Measurements from ENCODE around the gene ZBTB44.
A peak's percentile ranks its signal among the peaks of the same experiment; 100 is the strongest.

Gene ZBTB44

DNA sequence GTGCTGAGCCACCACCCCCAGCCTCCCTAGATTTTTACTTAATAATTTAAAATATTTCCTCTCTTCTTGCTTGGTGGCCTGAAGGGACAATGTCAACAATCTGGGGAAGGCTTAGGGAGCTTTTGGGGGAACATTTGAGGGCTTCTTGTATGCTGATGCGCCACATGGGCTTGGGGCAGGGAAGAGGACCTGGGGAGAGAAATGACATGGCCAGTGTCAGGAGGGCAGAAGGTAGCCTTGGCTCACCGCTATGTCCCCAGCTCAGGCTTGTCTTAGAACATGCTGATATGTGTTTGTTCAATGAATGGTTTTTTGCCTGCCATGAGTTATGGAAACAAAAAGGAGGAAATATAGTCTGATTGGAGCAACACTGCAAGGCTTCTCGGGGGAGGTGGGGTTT is 103.6 kb downstream of the ZBTB44 start:
- Histone ChIP-seq H3K27me3 (ENCODE audit: control insufficient read depth in 2 of 2, insufficient read depth in 2 of 2, low read length in 2 of 2) (peaks cover 0 to 3% of the 10 kb centered on the region in 2 donors), H3K4me3 (ENCODE audit: low read length in 2 of 2) (no peak overlapping the region), H3K36me3 (ENCODE audit: control insufficient read depth in 2 of 2, insufficient read depth in 2 of 2, low read length in 2 of 2) (peaks cover 41 to 46% of the 10 kb centered on the region in 2 donors), H3K4me1 (ENCODE audit: control insufficient read depth in 2 of 2, insufficient read depth in 2 of 2, low read length in 2 of 2) (peaks cover 7 to 9% of the 10 kb centered on the region in 2 donors), H3K9me3 (ENCODE audit: control insufficient read depth in 2 of 2, low read length in 2 of 2) (no peaks in the 10 kb centered on the region), H3K27ac (ENCODE audit: low read depth in 2 of 2, low read length in 2 of 2) (no peak overlapping the region), H3K9ac (ENCODE audit: low read depth in 1 of 2, low read length in 2 of 2) (no peak overlapping the region)

DNA sequence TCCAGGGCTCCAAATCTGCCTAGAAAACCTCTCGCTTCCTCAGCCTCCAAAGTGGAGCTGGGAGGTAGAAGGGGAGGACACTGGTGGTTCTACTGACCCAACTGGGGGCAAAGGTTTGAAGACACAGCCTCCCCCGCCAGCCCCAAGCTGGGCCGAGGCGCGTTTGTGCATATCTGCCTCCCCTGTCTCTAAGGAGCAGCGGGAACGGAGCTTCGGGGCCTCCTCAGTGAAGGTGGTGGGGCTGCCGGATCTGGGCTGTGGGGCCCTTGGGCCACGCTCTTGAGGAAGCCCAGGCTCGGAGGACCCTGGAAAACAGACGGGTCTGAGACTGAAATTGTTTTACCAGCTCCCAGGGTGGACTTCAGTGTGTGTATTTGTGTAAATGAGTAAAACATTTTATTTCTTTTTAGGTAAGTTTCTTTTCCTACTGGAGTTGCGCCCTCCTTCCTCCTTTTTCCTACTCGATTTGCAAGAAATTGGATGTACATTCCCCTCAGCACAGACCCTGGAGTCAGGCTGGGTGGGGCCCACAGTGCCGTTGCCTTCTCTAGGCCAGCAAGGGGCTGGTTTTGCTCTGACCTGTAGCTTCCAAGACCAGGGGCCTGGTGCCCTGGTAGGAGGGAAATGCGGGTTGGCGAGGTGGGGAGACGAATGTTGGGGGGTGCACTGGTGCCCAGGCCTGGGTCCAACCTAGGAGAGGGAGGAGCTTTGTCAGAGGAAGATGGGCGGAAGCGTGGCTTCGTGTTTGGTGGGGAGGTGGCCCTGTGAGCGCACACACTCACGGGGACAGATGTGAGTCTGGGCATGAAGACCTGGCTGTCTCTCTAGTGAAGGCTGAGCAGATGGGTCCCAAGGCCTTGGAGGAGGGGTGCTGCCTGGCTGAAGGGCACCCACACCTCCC is 104.5 kb downstream of the ZBTB44 start:
- H3K27me3 ChIP-seq (ENCODE audit: control insufficient read depth in 2 of 2, insufficient read depth in 2 of 2, low read length in 2 of 2), result peaks cover 0 to 3% of the 10 kb centered on the region in 2 donors
- H3K36me3 ChIP-seq (ENCODE audit: control insufficient read depth in 2 of 2, insufficient read depth in 2 of 2, low read length in 2 of 2), result peaks cover 41 to 51% of the 10 kb centered on the region in 2 donors
- H3K4me1 ChIP-seq (ENCODE audit: control insufficient read depth in 2 of 2, insufficient read depth in 2 of 2, low read length in 2 of 2), result peaks cover 7 to 9% of the 10 kb centered on the region in 2 donors
- no peaks in the 10 kb centered on the region for H3K9me3 ChIP-seq (ENCODE audit: control insufficient read depth in 2 of 2, low read length in 2 of 2)
- H3K9ac ChIP-seq (ENCODE audit: low read depth in 1 of 2, low read length in 2 of 2), result no peak overlapping the region
- no peak overlapping the region for H3K4me3 ChIP-seq (ENCODE audit: low read length in 2 of 2)
- no peak overlapping the region for H3K27ac ChIP-seq (ENCODE audit: low read depth in 2 of 2, low read length in 2 of 2)

DNA sequence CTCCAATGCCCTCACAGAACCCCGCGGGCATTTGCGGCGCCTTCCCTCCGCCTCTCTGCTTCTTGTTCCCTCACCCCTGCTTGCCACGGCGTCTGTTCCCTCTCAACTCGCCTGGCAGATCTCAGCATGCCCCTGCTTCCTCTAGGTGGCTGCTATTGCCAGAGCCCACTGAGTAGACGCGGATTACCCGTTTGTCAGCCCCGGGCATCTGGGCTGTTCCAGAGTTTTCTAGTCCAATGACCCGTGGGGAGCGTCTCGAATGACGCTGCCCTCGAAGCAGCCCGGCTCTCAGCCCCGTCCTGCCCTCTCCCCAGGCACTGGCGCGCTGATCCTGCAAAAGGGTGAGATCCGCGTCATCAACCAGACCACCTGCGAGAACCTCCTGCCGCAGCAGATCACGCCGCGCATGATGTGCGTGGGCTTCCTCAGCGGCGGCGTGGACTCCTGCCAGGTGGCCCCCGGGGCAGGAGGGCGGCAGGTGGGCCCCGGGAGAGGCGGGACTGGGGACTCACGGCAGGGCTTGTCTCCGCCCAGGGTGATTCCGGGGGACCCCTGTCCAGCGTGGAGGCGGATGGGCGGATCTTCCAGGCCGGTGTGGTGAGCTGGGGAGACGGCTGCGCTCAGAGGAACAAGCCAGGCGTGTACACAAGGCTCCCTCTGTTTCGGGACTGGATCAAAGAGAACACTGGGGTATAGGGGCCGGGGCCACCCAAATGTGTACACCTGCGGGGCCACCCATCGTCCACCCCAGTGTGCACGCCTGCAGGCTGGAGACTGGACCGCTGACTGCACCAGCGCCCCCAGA is 105.4 kb downstream of the ZBTB44 start:
- peaks cover 0 to 3% of the 10 kb centered on the region in 2 donors for H3K27me3 ChIP-seq (ENCODE audit: control insufficient read depth in 2 of 2, insufficient read depth in 2 of 2, low read length in 2 of 2)
- peaks cover 7 to 9% of the 10 kb centered on the region in 2 donors for H3K4me1 ChIP-seq (ENCODE audit: control insufficient read depth in 2 of 2, insufficient read depth in 2 of 2, low read length in 2 of 2)
- no peak overlapping the region for H3K27ac ChIP-seq (ENCODE audit: low read depth in 2 of 2, low read length in 2 of 2)
- H3K36me3 ChIP-seq (ENCODE audit: control insufficient read depth in 2 of 2, insufficient read depth in 2 of 2, low read length in 2 of 2), result peaks cover 39 to 55% of the 10 kb centered on the region in 2 donors
- no peak overlapping the region for H3K4me3 ChIP-seq (ENCODE audit: low read length in 2 of 2)
- no peak overlapping the region for H3K9ac ChIP-seq (ENCODE audit: low read depth in 1 of 2, low read length in 2 of 2)
- H3K9me3 ChIP-seq (ENCODE audit: control insufficient read depth in 2 of 2, low read length in 2 of 2), result no peaks in the 10 kb centered on the region

DNA sequence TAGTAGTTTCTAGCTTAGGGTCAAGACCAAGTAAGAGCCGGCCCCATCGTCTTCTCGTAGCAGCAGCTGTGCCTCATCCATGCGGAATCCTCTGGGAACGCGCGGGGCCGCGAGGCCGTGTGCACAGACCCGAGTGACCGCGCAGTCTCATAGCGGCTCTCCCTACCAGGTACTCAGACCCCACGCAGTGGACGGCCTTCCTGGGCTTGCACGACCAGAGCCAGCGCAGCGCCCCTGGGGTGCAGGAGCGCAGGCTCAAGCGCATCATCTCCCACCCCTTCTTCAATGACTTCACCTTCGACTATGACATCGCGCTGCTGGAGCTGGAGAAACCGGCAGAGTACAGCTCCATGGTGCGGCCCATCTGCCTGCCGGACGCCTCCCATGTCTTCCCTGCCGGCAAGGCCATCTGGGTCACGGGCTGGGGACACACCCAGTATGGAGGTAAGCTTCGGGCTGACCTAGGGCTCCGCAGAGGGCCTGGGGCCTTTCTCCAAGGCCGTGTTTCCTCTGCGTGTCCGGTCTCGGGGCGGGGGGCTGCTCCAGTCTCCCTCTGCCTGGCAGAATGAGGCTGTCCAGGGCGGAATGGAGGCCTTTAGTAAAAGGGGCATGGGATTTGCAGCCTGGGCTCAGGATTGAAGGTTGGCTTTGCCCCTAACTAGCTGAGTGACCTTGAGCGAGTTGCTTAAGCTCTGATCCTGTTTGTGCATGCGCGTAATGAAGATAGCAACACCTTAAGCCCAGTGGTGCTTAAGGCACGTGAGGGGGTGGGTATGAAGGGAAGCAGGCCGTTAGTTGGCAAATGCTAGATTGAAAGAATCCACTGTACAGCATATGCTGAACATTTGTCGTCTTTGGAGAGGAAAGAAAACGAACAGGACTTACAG is 106.2 kb downstream of the ZBTB44 start:
- Histone ChIP-seq H3K4me3 (ENCODE audit: low read length in 2 of 2) (no peak overlapping the region), H3K27ac (ENCODE audit: low read depth in 2 of 2, low read length in 2 of 2) (no peak overlapping the region), H3K9ac (ENCODE audit: low read depth in 1 of 2, low read length in 2 of 2) (no peak overlapping the region), H3K36me3 (ENCODE audit: control insufficient read depth in 2 of 2, insufficient read depth in 2 of 2, low read length in 2 of 2) (peaks cover 37 to 56% of the 10 kb centered on the region in 2 donors), H3K4me1 (ENCODE audit: control insufficient read depth in 2 of 2, insufficient read depth in 2 of 2, low read length in 2 of 2) (peaks cover 7 to 9% of the 10 kb centered on the region in 2 donors), H3K9me3 (ENCODE audit: control insufficient read depth in 2 of 2, low read length in 2 of 2) (no peaks in the 10 kb centered on the region), H3K27me3 (ENCODE audit: control insufficient read depth in 2 of 2, insufficient read depth in 2 of 2, low read length in 2 of 2) (peaks cover 0 to 3% of the 10 kb centered on the region in 2 donors)

DNA sequence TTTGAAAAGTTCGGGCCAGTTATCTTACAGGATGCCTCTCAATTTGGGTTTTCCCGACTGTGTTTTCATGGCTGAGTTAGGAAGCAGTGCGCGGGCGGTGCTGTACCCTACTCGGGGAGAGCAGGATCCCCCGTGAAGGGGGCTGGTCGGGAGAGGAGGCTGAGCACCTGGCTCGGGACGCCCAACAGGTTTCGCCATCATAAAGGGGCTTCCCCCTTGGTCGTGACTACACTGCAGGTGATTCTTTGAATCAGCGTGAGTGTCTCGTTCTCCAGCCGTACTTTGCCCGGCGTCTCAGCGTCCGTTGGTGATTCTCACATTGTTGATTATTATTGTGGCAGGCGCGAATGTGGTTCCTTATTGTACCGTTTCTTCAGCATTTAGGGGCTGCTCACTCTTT is 108.6 kb downstream of the ZBTB44 start:
- Histone ChIP-seq H3K4me1 (ENCODE audit: control insufficient read depth in 2 of 2, insufficient read depth in 2 of 2, low read length in 2 of 2) (peaks cover 0 to 7% of the 10 kb centered on the region in 2 donors), H3K27ac (ENCODE audit: low read depth in 2 of 2, low read length in 2 of 2) (peak overlapping the region in 1 of 2 donors; percentile 52), H3K4me3 (ENCODE audit: low read length in 2 of 2) (no peak overlapping the region), H3K36me3 (ENCODE audit: control insufficient read depth in 2 of 2, insufficient read depth in 2 of 2, low read length in 2 of 2) (peaks cover 46 to 74% of the 10 kb centered on the region in 2 donors), H3K27me3 (ENCODE audit: control insufficient read depth in 2 of 2, insufficient read depth in 2 of 2, low read length in 2 of 2) (no peaks in the 10 kb centered on the region), H3K9me3 (ENCODE audit: control insufficient read depth in 2 of 2, low read length in 2 of 2) (no peaks in the 10 kb centered on the region), H3K9ac (ENCODE audit: low read depth in 1 of 2, low read length in 2 of 2) (no peak overlapping the region)

DNA sequence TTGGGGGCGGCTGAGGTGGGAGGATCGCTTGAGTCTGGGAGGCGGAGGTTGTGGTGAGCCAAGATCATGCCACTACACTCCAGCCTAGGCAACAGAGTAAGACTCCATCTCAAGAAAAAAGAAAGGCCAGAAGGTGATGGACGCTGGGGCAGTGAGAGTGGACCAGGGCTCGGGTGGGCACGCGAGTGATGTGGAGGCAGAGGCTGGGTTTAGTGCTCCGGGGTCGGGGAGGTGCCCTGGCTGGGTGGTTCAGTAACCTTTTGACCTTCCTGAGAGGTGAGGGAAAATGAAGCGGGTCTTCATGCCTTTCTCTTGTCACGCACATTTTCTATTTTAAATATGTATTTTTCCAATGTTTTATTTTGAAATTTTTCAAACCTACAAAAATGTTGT is 110.0 kb downstream of the ZBTB44 start:
- Histone ChIP-seq H3K36me3 (ENCODE audit: control insufficient read depth in 2 of 2, insufficient read depth in 2 of 2, low read length in 2 of 2) (peaks cover 51 to 81% of the 10 kb centered on the region in 2 donors), H3K9ac (ENCODE audit: low read depth in 1 of 2, low read length in 2 of 2) (no peak overlapping the region), H3K9me3 (ENCODE audit: control insufficient read depth in 2 of 2, low read length in 2 of 2) (no peaks in the 10 kb centered on the region), H3K4me1 (ENCODE audit: control insufficient read depth in 2 of 2, insufficient read depth in 2 of 2, low read length in 2 of 2) (peaks cover 0 to 7% of the 10 kb centered on the region in 2 donors), H3K27me3 (ENCODE audit: control insufficient read depth in 2 of 2, insufficient read depth in 2 of 2, low read length in 2 of 2) (no peaks in the 10 kb centered on the region), H3K4me3 (ENCODE audit: low read length in 2 of 2) (no peak overlapping the region), H3K27ac (ENCODE audit: low read depth in 2 of 2, low read length in 2 of 2) (no peak overlapping the region)

DNA sequence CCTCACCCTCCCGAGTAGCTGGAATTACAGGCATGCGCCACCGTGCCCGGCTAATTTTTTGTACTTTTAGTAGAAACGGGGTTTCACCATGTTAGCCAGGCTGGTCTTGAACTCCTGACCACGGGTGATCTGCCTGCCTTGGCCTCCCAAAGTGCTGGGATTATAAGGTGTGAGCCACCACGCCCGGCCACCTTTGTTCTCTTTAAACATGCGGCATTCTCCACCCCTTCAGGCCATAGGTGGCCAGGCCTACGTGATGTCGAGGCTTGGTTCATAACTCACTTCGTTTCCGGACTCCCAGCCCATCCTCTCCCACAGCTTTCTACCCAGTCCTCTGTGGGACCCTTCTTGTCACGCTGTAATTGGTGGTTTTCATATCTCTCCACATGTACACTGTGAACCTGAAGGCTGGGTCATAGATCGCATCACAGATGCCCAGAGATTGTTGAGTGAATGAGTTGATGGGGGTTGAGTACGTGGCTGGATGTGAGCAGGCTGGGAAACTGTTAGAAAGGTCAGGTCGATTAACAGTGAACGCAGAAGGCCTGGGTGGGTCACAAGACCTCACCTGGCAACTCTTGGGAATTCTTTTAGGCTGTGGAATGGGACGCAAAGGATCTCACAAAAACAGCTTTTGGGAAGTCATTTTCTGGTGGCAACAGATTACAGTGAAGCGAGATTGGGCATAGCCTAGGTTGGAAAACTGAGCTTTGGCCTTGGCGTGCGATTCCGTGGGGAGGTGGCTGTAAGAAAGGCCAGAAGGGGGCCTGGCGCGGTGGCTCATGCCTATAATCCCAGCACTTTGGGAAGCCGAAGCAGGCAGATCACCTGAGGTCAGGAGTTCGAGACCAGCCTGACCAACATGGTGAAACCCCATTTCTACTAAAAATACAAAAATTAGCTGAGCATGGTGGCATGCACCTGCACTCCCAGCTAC is 110.7 kb downstream of the ZBTB44 start:
- Histone ChIP-seq H3K36me3 (ENCODE audit: control insufficient read depth in 2 of 2, insufficient read depth in 2 of 2, low read length in 2 of 2) (peaks cover 56 to 81% of the 10 kb centered on the region in 2 donors), H3K27ac (ENCODE audit: low read depth in 2 of 2, low read length in 2 of 2) (peak overlapping the region in 1 of 2 donors; percentile 4), H3K27me3 (ENCODE audit: control insufficient read depth in 2 of 2, insufficient read depth in 2 of 2, low read length in 2 of 2) (no peaks in the 10 kb centered on the region), H3K4me3 (ENCODE audit: low read length in 2 of 2) (no peak overlapping the region), H3K9ac (ENCODE audit: low read depth in 1 of 2, low read length in 2 of 2) (no peak overlapping the region), H3K9me3 (ENCODE audit: control insufficient read depth in 2 of 2, low read length in 2 of 2) (no peaks in the 10 kb centered on the region), H3K4me1 (ENCODE audit: control insufficient read depth in 2 of 2, insufficient read depth in 2 of 2, low read length in 2 of 2) (peaks cover 0 to 7% of the 10 kb centered on the region in 2 donors)

DNA sequence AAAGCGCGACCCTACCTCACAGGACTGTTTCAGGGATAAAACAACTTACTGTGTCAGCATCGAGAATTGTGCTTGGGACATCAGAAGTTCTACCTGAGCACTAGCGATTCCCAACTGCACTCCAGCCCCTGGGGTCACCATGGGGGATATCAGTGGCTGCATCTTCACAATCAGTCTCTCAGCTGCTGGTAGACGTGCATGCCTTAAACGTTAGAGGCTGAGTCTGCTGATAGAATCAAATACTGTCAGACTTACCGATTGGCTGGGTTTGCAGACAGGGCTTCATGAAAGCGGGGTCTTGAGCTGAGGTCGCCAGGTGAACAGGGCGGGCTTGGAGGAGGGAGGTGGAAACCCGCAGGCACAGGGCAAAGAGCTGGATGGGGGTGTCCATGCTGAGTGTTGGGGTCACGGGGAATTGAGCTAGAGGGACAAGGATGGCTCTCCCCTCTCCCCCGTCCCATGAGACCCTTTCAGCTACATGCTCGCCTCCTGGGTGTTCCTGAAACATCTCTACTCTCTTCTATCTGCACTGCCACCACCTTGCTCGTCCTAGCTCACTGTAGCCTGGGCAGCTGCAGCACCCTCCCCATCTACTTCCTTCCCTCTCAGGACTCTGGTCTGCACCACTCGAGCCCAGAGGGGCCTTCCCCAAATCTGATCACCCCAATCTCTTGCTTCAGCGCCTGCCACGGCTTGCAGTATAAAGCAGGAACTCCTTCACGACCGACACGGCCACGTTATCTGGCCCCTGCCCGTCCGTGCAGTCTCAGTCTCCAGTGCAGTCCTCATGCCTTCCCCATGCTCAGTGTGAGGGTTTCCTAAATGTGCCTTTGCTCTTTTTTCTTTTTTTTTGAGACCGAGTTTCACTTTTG is 111.7 kb downstream of the ZBTB44 start:
- no peaks in the 10 kb centered on the region for H3K27me3 ChIP-seq (ENCODE audit: control insufficient read depth in 2 of 2, insufficient read depth in 2 of 2, low read length in 2 of 2)
- H3K9me3 ChIP-seq (ENCODE audit: control insufficient read depth in 2 of 2, low read length in 2 of 2), result no peaks in the 10 kb centered on the region
- H3K4me1 ChIP-seq (ENCODE audit: control insufficient read depth in 2 of 2, insufficient read depth in 2 of 2, low read length in 2 of 2), result peaks cover 0 to 7% of the 10 kb centered on the region in 2 donors
- no peak overlapping the region for H3K4me3 ChIP-seq (ENCODE audit: low read length in 2 of 2)
- H3K27ac ChIP-seq (ENCODE audit: low read depth in 2 of 2, low read length in 2 of 2), result peak overlapping the region in 1 of 2 donors; percentile 4
- H3K36me3 ChIP-seq (ENCODE audit: control insufficient read depth in 2 of 2, insufficient read depth in 2 of 2, low read length in 2 of 2), result peaks cover 54 to 81% of the 10 kb centered on the region in 2 donors
- no peak overlapping the region for H3K9ac ChIP-seq (ENCODE audit: low read depth in 1 of 2, low read length in 2 of 2)

All from mucosa of rectum (tissue), 2 donors.